ENCODE data around the gene TPM4.
"Not testable (repeated sequence)": the region's sequence is repeated elsewhere in the genome, so short reads cannot be mapped to it uniquely, and the experiment has no call there.

TPM4 gene

DNA sequence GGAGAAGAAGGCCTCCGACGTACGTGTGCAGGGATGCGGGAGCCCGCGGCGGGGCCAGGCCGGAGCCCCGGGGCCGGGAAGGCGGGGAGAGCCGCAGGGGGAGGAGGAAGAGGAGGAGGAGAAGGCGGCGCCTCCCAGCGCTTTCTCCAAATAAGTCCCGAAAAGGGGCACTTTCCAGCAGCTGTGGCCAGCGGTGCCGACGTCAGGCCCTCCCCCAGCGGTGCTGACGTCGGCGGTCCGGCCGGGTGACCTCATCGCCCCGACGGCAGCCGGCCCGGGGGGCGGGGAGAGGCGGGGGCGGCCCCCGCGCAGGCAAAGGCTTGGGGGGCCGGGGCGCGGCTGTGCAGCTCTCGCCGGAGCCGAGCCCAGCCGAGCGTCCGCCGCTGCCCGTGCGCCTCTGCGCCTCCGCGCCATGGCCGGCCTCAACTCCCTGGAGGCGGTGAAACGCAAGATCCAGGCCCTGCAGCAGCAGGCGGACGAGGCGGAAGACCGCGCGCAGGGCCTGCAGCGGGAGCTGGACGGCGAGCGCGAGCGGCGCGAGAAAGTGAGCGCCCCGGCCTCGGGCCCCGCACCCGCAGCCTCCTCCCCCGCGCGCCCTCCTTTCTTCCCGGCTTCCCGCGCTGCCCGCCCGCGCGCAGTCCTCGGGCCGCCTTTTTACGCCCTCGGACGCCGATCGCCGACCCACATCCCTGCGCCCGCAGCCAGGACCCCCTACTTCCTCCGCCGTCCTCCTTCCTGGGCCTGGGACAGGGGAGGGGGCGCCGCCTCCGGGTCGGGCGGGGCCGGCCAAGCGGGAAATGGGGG lies at the start of gene TPM4:
Gene TPM4 (plus strand): TSS at position 342 of the 804 bp plus-strand sequence. CDS start 71 bp downstream, at position 413.
- DNase-seq (ENCODE audit: low read depth in 2 of 2) = peak; percentile 52 to 80

DNA sequence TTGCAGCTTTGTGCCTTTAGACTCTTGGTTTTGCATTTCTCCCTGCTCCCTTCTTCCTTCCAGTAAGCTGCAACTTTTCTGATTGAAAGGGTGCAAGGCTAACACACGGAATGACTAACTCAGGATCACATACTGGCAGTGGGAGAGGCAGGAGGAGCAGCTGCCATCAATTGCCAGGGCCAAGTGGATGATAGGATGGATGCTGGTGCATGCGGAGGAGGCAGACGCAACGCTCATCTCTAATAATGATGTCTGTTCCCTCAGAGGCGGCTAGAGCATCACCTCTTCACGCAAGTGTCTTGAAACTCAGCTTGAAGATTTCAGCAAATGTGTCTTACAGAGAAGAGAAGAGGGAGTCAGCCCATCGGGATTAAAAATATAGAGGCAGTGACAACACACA lies 49.5 kb upstream of the TPM4 start:
- no peak for DNase-seq (ENCODE audit: low read depth in 2 of 2)

DNA sequence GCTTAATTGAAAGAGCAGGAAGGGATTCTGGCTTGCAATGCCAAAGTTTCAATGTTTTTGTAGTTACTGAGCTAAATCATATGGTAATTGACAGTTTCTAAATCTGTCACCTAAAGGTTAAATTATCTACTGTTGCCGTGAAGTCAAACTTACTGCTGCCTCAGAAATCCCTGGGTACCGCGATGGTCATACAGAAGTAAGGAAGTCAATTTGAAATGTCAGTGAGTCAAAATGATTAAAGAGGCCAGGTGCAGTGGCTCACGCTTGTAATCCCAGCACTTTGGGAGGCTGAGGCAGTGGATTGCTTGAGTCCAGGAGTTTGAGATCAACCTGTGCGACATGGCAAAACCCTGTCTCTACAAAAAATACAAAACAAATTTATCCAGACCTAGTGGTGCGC lies 48.8 kb upstream of the TPM4 start:
- DNase-seq (ENCODE audit: low read depth in 2 of 2) = no peak

DNA sequence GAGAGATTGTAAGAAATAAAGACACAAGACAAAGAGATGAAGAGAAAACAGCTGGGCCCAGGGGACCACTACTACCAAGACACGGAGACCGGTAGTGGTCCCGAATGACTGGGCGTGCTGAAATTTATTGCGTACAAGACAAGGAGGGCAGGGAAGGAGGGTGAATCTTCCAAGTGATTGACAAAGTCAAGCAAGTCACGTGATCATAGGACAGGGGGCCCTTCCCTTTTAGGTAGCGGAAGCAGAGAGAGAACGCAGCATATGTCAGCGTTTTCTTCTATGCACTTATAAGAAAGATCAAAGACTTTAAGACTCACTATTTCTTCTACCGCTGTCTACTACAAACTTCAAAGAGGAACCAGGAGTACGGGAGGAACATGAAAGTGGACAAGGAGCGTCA lies 46.1 kb upstream of the TPM4 start:
- DNase-seq (ENCODE audit: low read depth in 2 of 2) = not testable (repeated sequence)

DNA sequence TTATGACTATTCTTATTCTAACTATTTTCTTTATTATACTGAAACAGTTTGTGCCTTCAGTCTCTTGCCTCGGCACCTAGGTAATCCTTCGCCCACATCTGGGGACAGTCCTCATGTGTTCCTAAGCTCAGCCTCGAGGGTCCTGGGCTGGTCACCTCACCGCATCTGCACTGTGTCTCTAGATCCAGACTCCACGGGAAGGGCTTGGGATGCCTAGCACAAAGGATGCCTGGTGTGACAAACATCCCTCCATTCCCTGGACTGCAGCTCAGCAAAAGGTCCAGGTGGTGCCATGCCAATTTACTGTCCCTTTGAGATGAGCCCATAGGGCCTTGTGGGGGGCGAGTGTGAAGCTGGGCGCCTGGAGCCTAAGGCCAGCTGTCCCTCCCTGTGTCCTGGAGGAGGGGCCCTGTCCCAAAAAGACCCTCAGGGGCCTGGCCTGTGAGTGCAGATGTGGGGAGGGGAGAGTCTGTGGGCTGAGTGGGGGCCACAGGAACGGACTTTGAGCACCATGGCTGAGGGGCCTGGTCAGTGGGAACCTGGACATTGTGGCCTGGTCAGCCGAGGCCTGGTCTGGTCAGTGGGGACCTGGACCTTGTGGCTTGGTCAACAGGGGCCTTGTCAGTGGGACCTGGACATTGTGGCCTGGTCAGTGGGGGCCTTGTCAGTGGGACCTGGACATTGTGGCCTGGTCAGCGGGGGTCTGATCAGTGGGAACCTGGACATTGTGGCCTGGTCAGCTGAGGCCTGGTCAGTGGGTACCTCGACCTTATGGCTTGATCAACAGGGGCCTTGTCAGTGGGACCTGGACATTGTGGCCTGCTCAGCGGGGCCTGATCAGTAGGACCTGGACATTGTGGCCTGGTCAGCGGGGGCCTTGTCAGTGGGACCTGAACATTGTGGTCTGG lies 45.1 kb upstream of the TPM4 start:
- DNase-seq (ENCODE audit: low read depth in 2 of 2) = no peak

DNA sequence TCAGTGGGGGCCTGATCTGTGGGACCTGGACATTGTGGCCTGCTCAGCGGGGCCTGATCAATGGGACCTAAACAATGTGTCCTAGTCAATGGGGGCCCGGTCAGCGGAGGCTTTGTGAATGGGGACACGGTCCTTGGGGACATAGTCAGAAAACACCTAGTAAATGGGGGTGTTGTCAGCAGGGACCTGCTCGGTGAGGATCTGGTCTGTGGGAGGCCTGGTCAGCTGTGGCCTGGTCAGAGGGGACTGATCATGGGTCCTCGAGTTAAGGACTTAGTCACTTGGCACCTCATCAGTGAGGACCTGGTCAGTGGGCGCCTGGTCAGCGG lies 44.5 kb upstream of the TPM4 start:
- DNase-seq (ENCODE audit: low read depth in 2 of 2) = no peak

DNA sequence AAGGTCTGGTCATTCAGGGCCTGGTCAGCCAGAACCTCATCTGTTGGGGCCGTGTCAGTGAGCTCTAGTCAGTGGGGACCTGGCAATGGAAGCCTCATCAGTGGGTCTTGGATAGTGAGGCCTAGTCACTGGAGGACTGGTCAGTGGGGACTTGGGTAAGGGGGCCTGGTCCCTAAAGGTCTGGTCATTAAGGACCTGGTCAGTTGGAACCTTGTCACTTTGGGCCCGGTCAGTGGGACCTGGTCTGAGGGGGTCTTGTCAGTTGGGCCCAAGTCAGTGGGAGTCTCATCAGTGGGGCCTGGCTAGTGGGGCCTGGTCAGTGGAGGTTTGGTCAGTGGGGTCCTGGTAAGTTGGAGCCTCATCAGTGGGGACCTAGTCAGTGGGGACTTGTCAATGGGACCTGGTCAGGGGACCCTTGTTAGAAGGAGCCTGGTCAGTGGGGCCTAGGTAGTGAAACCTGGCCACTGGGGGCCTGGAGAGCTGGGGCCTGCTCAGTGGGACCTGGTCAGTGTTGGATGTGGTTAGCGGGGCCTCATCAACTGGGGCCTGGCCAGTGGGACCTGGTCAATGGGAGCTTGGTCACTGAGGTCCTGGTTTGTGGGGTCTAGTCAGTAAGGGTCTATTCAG lies 43.7 kb upstream of the TPM4 start:
- DNase-seq (ENCODE audit: low read depth in 2 of 2) = no peak

DNA sequence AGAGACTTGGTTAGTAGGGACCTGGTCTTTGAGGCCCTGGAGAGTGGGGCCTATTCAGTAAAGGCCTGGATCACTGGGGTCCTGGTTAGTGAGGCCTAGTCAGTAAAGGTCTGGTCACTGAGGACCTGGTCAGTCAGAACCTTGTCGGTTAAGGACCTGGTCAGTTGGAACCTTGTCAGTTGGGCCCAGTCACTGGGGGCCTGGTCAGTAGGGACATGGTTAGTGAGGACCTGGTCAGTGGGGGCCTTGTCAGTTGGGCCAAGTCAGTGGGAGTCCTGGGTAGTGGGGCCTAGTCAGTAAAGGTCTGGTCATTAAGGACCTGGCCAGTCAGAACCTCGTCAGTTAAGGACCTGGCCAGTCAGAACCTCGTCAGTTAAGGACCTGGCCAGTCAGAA lies 43.2 kb upstream of the TPM4 start:
- no peak for DNase-seq (ENCODE audit: low read depth in 2 of 2)

DNA sequence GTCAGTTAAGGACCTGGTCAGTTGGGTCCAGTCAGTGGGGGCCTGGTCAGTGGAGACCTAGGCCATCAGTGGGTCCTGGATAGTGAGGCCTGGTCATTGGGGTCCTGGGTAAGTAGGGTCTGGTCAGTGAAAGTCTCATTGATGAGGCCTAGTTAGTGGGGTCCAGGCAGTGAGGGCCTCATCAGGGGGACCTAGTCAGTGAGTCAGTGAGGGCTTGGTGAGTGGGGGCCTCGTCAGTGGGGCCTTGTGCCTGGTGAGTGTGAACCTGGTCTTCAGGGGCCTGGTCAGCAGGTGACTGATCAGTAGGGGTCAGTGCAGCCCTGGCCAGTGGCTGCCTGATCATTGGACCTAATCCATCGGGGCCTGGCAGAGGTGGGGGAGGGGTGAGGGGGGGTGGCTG lies 42.6 kb upstream of the TPM4 start:
- DNase-seq (ENCODE audit: low read depth in 2 of 2) = no peak

DNA sequence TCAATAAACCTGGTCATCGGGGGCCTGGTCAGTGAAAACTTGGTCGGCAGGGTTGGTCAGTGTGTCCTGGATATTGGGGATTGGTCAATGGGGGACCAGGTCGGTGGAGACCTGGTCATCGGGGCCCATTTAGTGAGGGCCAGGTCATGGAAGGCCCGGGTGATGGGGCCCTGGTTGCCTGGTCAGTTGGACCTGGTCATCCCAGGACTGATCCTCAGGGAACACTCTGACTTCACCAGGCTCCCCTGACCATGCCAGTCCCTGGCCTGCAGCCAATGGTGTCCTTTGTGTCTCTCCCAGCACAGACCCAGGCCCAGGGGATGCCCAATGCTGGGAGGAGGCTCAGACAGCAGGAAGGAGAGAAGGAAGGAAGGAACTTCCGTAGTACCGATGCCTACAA lies 42.1 kb upstream of the TPM4 start:
- no peak for DNase-seq (ENCODE audit: low read depth in 2 of 2)

DNA sequence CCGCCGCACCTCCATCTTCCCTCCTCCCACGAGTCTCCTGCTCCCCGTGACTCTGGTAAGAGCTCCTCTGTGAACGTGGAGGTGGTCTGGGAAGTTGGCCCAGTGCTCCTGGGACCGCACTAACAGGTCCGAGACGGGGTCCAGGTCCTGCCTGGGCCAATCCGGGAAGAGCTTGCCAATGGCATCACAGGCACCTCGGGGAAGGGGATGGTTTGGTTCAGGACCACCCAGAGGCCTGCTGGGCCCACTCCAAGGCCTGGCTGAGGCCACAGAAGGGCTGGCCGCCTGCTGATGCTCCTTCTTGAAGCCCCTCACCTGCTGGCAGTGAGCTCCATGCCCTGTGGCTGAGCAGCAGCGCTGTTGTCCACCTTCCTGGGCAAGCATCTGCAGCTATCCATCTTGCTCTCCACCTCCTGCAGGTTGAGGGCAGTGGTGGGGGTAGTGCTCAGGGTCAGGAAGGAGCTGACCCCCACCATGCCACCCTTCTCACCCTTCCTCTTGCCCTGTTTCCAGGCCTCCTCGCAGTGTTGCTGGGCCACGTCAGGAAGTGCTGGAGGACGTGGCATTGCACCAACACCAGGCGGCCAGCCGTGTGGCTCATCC lies 41.2 kb upstream of the TPM4 start:
- DNase-seq (ENCODE audit: low read depth in 2 of 2) = no peak

DNA sequence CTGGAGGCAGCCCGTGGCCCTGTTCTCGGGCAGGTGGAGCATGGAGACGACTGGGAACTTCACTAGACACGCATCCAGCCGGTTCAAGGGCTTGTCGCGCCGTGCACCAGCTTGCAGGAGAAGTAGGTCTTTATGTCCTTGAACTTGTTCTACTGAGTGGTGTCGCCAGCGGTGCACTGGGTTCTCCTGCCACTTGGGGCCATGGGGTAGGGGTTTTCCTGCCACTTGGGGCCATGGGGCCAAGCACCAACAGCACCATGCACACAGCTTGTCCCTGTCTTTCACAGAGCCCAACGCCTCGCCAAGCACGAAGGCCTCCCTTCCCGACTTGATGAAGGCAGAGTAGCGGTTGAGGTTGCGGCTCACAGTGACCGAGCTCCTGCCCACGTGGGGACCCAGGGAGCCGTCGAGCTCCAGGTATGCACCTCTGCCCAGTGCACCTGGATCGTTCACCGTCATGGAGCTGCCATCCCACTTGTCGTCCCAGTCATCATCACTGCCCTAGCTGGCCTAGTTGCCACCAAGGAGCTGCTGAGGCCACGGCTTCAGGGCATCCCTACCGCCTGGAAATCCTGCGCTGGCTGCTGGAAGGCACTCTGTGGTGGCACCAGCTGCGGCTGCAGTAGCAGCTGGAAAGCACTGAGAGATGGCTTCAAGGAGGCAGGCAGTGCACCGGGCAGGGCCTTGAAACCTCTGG lies 40.5 kb upstream of the TPM4 start:
- DNase-seq (ENCODE audit: low read depth in 2 of 2) = no peak

DNA sequence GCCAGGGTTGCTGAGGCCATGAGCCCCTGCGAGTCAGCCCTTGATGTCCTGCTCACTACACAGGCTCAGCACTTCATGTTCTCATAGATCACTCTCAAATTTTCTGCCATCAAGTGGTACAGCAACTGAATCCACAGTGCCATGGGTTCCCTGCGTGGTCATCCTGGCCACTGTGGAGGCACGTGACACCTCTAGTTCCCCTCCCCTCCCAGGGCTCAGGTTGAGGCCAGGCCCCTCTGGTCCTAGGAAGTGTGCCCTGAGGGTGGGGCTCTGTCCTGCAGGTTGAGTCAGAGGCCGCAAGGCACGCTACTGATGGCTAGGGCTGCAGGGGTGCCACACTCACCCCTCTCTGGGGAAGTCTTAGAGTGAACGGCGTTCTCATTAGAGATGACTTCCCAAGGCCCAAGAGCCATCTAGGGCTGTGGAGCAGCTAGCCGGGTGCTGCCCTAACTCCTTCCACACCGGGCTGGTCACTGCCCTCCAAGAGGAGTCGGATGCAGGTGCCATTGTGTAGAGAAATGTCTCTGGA lies 39.8 kb upstream of the TPM4 start:
- no peak for DNase-seq (ENCODE audit: low read depth in 2 of 2)

DNA sequence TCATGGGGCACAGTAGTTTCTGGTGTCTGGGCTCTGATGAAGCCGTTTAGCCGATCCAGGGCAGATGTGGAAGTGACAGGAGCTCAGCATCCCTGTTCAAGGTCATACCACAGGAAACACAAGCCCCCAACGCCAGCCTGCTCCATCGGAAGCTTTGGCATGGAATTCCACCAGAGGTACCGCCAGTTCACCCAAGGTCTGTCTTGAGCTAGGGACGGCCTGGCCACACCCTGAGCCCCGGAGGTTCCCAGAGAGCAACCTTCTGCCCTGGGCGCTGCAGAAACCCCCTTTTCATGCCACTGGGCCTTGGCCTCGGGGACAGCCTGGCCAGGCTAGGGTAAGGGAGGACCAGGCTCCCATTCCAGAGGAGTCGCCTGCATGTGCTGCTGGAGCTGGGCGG lies 39.4 kb upstream of the TPM4 start:
- DNase-seq (ENCODE audit: low read depth in 2 of 2) = no peak

DNA sequence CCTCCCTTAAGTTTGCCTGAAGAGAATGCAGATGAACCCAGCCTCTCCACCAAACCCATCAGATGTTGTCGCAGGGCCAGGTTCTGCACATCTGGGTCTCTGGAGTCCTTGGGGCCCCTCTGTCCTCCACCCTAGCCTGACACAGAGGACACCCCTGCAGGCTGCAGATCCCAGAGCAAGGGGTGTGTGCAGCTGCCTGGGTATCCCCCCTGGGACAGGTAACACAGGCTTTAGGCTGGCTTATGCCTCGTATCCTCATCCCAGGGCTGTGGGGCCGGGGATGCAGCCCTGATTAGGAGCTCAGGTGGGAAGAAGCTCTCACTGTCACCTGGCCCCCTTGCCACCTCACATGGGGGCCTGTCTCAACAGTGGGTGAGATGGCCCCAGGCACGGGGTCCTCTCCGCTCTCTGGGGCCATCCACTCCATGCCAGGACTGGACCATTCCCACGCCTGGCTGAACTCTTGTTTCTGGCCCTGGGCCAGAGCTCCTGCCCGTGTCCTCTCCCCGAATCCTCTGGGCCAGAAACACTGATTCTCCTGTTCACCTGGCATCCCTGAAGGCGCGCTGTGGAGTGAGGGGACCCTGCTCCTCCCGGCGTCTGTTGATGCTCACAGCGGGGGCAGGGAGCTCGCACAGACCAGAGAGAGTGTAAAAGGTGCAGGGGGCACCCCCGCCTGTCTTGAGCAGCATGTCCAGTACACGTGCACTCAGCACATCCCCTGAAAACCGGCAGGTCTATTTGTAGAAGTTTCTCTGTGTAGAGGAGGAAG lies 38.7 kb upstream of the TPM4 start:
- no peak for DNase-seq (ENCODE audit: low read depth in 2 of 2)

DNA sequence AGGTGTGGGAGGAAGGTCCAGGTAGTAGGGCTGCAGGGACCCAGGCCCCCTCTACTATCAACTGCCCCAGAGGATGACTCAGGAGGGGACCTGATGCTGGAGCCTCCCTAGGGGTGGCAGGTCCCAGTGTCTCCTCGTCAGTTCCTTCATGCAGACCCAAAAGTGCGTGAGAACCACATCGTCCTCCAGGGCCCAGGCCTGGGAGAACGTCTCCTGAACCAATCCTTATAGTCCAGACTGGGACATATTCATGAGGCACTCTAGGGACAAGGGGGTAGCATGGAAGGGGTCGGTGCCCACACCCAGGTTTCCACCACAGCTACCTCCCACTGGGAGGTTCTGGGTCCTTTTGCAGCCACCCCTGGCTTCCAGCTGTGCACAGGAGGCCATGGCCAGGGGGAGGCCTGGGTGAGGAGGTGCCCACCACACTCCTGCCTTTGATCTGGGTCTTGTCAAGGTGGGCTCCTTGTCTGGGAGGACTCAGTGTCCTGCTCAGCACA lies 38.0 kb upstream of the TPM4 start:
- DNase-seq (ENCODE audit: low read depth in 2 of 2) = no peak

DNA sequence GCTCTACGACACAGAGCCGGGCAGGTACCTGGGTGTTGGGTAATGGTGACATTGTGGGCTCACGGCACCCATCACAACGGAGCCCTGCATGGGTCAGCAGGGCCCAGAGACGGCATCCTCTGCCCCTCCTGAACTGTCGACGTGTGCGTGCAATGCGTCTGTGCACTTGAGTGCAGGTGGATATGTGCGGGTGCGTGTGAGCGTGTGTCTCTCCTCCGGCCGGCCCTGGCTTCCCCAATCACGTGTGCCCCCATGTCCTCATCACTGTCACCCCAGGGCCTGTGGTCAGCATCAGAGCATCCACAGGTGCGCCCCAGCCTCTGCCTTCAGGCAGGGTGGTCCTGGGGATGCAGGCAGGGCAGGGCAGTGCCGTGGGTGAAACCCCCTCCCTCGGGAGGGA lies 37.2 kb upstream of the TPM4 start:
- DNase-seq (ENCODE audit: low read depth in 2 of 2) = no peak

DNA sequence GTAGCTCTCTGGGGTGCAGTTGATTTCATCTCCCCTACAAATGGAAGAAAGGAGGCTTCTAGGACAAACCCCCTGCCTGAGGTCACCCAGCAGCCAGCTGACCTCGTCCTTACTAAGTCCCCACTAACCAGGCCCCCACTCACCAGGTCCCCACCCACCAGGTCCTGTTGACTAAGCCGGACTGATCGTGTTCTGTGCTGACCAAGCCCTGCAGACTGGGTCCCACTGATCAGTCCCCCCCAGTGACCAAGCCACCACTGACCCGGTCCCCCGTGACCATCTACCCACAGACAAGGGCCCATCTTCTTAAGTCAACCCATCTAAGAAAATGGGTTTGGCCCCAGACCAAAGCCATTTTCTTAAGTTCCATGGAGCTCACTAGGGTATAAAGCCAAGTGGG lies 36.8 kb upstream of the TPM4 start:
- no peak for DNase-seq (ENCODE audit: low read depth in 2 of 2)

DNA sequence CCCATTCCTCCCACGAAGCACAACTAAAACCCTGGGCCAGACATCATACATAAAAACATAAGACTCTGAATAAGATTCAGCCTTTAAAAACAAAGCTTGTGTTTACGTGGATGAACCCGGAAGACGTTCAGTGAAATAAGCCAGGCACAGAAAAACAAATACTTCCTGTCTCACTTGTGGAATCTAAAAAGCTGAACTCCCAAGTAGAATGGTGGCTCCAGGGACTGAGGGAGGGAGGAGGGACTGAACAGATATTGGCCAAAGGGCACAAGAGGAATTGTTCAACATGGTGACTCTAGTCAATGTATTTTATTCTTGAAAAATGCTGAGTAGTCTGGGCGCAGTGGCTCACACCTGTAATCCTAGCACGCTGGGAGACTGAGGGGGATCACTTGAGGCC lies 35.7 kb upstream of the TPM4 start:
- DNase-seq (ENCODE audit: low read depth in 2 of 2) = no peak

DNA sequence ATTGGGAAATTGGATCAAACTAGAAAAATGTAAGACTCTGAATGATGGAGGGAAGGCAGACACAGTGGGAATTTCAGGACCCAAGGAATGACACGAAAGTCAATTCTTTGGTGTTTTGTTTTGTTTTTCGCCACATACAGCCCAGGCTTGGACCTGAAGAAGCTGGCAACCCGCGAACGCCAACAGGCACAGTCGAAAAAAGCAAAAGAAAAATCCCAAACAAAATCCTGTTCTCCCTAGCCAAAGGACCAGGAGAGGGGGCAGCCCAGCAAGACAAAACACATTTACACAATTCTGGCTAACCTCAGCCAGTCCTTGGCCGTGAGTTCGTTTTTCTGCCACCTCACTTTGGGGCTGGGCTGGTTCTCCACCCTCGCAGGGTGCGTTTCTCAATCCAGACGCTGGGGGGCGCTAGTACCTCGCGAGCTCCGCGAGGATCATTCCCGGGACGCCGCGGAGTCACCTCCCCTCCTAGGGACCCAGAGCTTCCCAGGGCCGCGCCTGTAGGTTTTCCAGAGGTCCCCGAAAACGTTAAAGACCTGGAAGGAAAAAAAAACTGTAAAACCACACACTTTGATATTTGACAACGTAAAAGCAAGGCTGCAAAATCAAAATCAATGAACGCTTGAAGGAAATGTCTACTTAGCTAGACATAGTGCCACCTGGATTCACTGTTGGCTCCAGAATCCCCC lies 34.9 kb upstream of the TPM4 start:
- peak; percentile 73 to 74 for DNase-seq (ENCODE audit: low read depth in 2 of 2)
